ENCODE results near the gene SGCA. TPM values are rescaled to one million over a fixed set of nuclear protein-coding genes. Genes with fewer than 3 reads are reported as not detected.

Gene SGCA
- polyA plus RNA-seq, 1 donor (not counting 4 experiments of a cell fraction or from before 2014, with no cell fraction given): not detected

DNA sequence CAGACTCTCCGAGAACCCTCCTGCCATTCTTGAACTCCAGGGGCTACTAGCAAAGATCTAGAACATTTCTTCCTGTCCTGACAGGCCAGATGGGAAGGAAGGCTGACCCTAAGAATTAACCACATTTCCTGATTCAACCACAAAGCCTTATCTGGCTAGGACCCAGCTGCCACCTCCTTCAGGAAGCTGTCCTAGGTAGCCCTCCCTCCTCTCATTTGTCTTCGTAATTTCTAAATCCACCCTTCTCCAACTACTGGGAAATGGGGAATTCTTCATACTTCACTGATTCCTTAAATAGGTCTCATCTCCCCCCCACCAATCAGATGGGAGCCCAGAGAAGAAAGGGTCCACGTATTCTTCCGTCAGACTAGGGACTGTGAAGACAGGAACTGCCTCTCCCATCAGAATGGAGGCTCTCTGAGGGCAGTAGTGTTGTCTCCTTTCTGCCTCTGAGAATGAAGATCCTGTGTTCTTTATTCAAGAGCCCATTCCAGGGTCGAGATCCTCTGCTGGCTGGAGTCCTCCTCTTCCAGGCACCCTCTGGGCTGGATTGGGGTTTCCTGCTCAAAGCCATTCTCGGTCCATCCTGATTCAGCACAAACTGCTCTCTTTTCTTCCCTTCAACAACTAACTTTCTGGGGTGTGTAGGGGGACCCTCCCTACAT lies 38.0 kb upstream of the SGCA start:
- Histone ChIP-seq H2AFZ (ENCODE audit: control insufficient read depth, low read length) (no peak overlapping the region), H3K9me3 (ENCODE audit: control insufficient read depth, low read depth, low read length) (no peaks in the 10 kb centered on the region), H3K36me3 (ENCODE audit: control insufficient read depth in 2 of 2, extremely low read depth in 1 of 2, insufficient read depth in 2 of 2, low read length in 2 of 2) (peaks cover 0 to 3% of the 10 kb centered on the region in 2 experiments), H4K20me1 (ENCODE audit: control insufficient read depth, extremely low read depth, insufficient read depth, low read length) (no peaks in the 10 kb centered on the region), H3K9me1 (ENCODE audit: control insufficient read depth, extremely low read depth, insufficient read depth, low read length) (no peaks in the 10 kb centered on the region), H3K9ac (ENCODE audit: control insufficient read depth, extremely low read depth, insufficient read depth, low read length) (no peak overlapping the region), H3K4me1 (ENCODE audit: control insufficient read depth, extremely low read depth, insufficient read depth, low read length) (peaks cover 15% of the 10 kb centered on the region), H3K4me2 (ENCODE audit: control insufficient read depth, extremely low read depth, insufficient read depth, low read depth, low read length) (peak overlapping the region; percentile 46), H3K79me2 (ENCODE audit: control insufficient read depth, insufficient read depth, low read length) (no peaks in the 10 kb centered on the region), H3K27ac (ENCODE audit: control insufficient read depth, insufficient read depth, low read length) (no peak overlapping the region), H3K27me3 (ENCODE audit: control insufficient read depth, extremely low read depth, insufficient read depth, low read length) (peaks cover 27% of the 10 kb centered on the region), H3K4me3 (ENCODE audit: control insufficient read depth in 2 of 3, extremely low read depth in 1 of 3, insufficient read depth in 2 of 3, low read depth in 1 of 3, low read length in 3 of 3) (no peak overlapping the region)
- no peak for TF ChIP-seq EZH2 (IDR thresholded peaks at IDR 0.05; ENCODE audit: low read length)
- TF ChIP-seq, protein P1, sequence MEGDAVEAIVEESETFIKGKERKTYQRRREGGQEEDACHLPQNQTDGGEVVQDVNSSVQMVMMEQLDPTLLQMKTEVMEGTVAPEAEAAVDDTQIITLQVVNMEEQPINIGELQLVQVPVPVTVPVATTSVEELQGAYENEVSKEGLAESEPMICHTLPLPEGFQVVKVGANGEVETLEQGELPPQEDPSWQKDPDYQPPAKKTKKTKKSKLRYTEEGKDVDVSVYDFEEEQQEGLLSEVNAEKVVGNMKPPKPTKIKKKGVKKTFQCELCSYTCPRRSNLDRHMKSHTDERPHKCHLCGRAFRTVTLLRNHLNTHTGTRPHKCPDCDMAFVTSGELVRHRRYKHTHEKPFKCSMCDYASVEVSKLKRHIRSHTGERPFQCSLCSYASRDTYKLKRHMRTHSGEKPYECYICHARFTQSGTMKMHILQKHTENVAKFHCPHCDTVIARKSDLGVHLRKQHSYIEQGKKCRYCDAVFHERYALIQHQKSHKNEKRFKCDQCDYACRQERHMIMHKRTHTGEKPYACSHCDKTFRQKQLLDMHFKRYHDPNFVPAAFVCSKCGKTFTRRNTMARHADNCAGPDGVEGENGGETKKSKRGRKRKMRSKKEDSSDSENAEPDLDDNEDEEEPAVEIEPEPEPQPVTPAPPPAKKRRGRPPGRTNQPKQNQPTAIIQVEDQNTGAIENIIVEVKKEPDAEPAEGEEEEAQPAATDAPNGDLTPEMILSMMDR (optimal IDR thresholded peaks at IDR 0.05 in 1 of 3, IDR thresholded peaks at IDR 0.05 in 1 of 3, conservative IDR thresholded peaks at IDR 0.05 in 1 of 3; ENCODE audit: extremely low read depth in 1 of 3, insufficient read depth in 2 of 3, low read length in 3 of 3): no peak
- FAIRE-seq (peak; percentile 59), DNase-seq (ENCODE audit: low read depth, low spot score) (no peak)
- dilution Hi-C loops (cut with MboI; ENCODE audit: extremely low pct_ligation_motif_present, low sequenced_read_pairs): no loop called here

DNA sequence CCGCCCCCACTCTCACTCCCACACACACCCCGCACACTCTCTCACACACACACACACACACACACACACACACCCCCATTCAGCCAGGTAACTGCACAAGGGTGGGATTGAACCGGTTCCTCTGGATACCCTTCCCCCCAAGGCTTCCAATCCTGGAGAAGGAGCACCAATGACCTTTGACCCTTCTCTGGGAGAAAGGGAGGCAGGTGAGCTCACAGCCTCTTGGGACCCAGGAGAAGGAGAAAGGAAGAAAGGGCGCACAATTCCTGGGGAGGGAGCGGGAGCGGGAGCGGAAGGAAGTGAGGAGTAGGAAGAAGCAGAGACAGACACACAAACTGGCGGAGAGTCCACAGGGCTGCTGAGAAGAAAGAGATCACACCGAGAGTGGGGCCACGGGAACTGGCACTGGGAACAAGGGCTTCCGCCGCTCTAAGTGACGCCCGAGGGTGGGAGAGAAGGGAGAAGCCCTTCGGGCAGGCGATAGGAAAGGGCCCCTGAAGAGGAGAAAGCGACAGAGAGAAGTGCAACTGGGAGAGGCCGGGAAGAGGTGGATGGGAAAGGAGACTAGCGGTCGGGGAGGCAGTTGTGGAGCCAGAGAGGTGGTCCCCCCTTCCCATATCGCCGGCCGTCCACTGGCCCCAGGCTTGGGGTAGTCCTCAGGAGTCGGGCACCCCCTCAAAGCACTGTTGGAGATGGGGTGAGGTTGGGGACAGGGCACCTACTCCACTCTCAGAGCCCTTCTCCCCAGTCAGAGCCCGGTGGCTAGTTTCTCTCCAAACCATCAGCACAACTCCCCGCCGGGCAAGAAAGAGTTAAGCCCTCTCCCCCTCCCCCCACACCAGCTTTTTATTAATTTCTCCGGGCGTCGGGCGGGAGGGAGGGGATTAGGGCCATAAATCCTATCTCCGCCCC lies 37.1 kb upstream of the SGCA start:
- Histone ChIP-seq H3K79me2 (ENCODE audit: control insufficient read depth, insufficient read depth, low read length) (no peaks in the 10 kb centered on the region), H3K4me3 (ENCODE audit: control insufficient read depth in 2 of 3, extremely low read depth in 1 of 3, insufficient read depth in 2 of 3, low read depth in 1 of 3, low read length in 3 of 3) (no peak overlapping the region), H2AFZ (ENCODE audit: control insufficient read depth, low read length) (no peak overlapping the region), H3K36me3 (ENCODE audit: control insufficient read depth in 2 of 2, extremely low read depth in 1 of 2, insufficient read depth in 2 of 2, low read length in 2 of 2) (peaks cover 0 to 7% of the 10 kb centered on the region in 2 experiments), H3K4me2 (ENCODE audit: control insufficient read depth, extremely low read depth, insufficient read depth, low read depth, low read length) (peak overlapping the region; percentile 2), H3K27me3 (ENCODE audit: control insufficient read depth, extremely low read depth, insufficient read depth, low read length) (peaks cover 27% of the 10 kb centered on the region), H3K9ac (ENCODE audit: control insufficient read depth, extremely low read depth, insufficient read depth, low read length) (no peak overlapping the region), H3K9me1 (ENCODE audit: control insufficient read depth, extremely low read depth, insufficient read depth, low read length) (no peaks in the 10 kb centered on the region), H3K4me1 (ENCODE audit: control insufficient read depth, extremely low read depth, insufficient read depth, low read length) (peaks cover 14% of the 10 kb centered on the region), H4K20me1 (ENCODE audit: control insufficient read depth, extremely low read depth, insufficient read depth, low read length) (no peaks in the 10 kb centered on the region), H3K9me3 (ENCODE audit: control insufficient read depth, low read depth, low read length) (no peaks in the 10 kb centered on the region), H3K27ac (ENCODE audit: control insufficient read depth, insufficient read depth, low read length) (no peak overlapping the region)
- no peak for DNase-seq (ENCODE audit: low read depth, low spot score)
- dilution Hi-C loops (cut with MboI; ENCODE audit: extremely low pct_ligation_motif_present, low sequenced_read_pairs): no loop called here
- peak; percentile 85 for TF ChIP-seq EZH2 (IDR thresholded peaks at IDR 0.05; ENCODE audit: low read length)
- TF ChIP-seq, protein P1 (optimal IDR thresholded peaks at IDR 0.05 in 1 of 3, IDR thresholded peaks at IDR 0.05 in 1 of 3, conservative IDR thresholded peaks at IDR 0.05 in 1 of 3; ENCODE audit: extremely low read depth in 1 of 3, insufficient read depth in 2 of 3, low read length in 3 of 3): no peak
- FAIRE-seq: no peak

Measured in keratinocyte (primary cell).